Right kidney (tissue), 1 donor: ENCODE data around the gene PTH2.

Experiments used
- DNase-seq: peaks from one replicate; pipeline ENCODE4 v3.0.0-alpha.2; 2016

The PTH2 gene

GRCh38 chr19:49409441-49410029 lies 13.7 kb downstream of the PTH2 start:
- no peak for DNase-seq

GRCh38 chr19:49408816-49409440 lies 14.3 kb downstream of the PTH2 start:
- no peak for DNase-seq

GRCh38 chr19:49407482-49408015 lies 15.7 kb downstream of the PTH2 start:
- DNase-seq: no peak

- no peak for DNase-seq
Observed at GRCh38 chr19:49407079-49407478, 16.2 kb downstream of the PTH2 start.

GRCh38 chr19:49403404-49404187 lies 19.6 kb downstream of the PTH2 start:
- no peak for DNase-seq

GRCh38 chr19:49400029-49400428 lies 23.2 kb downstream of the PTH2 start:
- no peak for DNase-seq

GRCh38 chr19:49398931-49399330 lies 24.3 kb downstream of the PTH2 start:
- no peak for DNase-seq

GRCh38 chr19:49398001-49398615 lies 25.1 kb downstream of the PTH2 start:
- DNase-seq: no peak

GRCh38 chr19:49396738-49397505 lies 26.3 kb downstream of the PTH2 start:
- no peak for DNase-seq

GRCh38 chr19:49395581-49396407 lies 27.4 kb downstream of the PTH2 start:
- DNase-seq: no peak

- no peak for DNase-seq
Observed at GRCh38 chr19:49393881-49394280, 29.4 kb downstream of the PTH2 start.

GRCh38 chr19:49391581-49392399 lies 31.5 kb downstream of the PTH2 start:
- DNase-seq: peak; percentile 61

- no peak for DNase-seq
Observed at GRCh38 chr19:49390929-49391359, 32.3 kb downstream of the PTH2 start.

GRCh38 chr19:49390131-49390928 lies 32.9 kb downstream of the PTH2 start:
- no peak for DNase-seq

- no peak for DNase-seq
Observed at GRCh38 chr19:49389406-49389805, 33.8 kb downstream of the PTH2 start.

GRCh38 chr19:49387936-49388372 lies 35.3 kb downstream of the PTH2 start, which contains the start of gene KASH5:
TSS of gene KASH5 (plus strand) at chr19:49388249. CDS start at chr19:49390884, 2,635 bp downstream.
- DNase-seq: no peak

- no peak for DNase-seq
Observed at GRCh38 chr19:49383599-49383998, 39.6 kb downstream of the PTH2 start.

GRCh38 chr19:49382639-49383038 lies 40.6 kb downstream of the PTH2 start:
- no peak for DNase-seq

- DNase-seq: no peak
Observed at GRCh38 chr19:49380391-49380790, 42.9 kb downstream of the PTH2 start.
